Choroid plexus epithelial cell (primary cell): ENCODE measurements around the gene AOPEP.

Experiments used
- DNase-seq: peaks from one replicate; pipeline ENCODE4 v3.0.0-alpha.2; 2010; ENCODE audit warnings: low read depth
- H3K4me3 ChIP-seq: 2 replicates; pipeline ENCODE4 v1.5.1; 2011; ENCODE audit warnings: low read depth, mild to moderate bottlenecking, control low read depth, low read length, moderate library complexity
- CTCF ChIP-seq: conservative IDR thresholded peaks from 2 replicates; pipeline ENCODE4 v1.5.1; 2011; ENCODE audit warnings: low read depth, mild to moderate bottlenecking, control low read depth, inconsistent platforms, low read length, moderate library complexity

The AOPEP gene

GRCh38 chr9:94700445-94700844 lies 26.1 kb upstream of the AOPEP start:
- no peak overlapping the region for H3K4me3 ChIP-seq
- no peak for TF ChIP-seq CTCF
- peak; percentile 10 for DNase-seq

GRCh38 chr9:94703488-94704140 lies 22.9 kb upstream of the AOPEP start:
- H3K4me3 ChIP-seq: no peak overlapping the region
- TF ChIP-seq CTCF: no peak
- DNase-seq: no peak

- no peak overlapping the region for H3K4me3 ChIP-seq
- DNase-seq: no peak
- TF ChIP-seq CTCF: no peak
Observed at GRCh38 chr9:94705162-94705702, 21.3 kb upstream of the AOPEP start.

- no peak for DNase-seq
- no peak overlapping the region for H3K4me3 ChIP-seq
- TF ChIP-seq CTCF: no peak
Observed at GRCh38 chr9:94706922-94707321, 19.6 kb upstream of the AOPEP start.

GRCh38 chr9:94713436-94714215 lies 12.9 kb upstream of the AOPEP start:
- H3K4me3 ChIP-seq: no peak overlapping the region
- TF ChIP-seq CTCF: no peak
- no peak for DNase-seq

- DNase-seq: peak; percentile 51
- no peak for TF ChIP-seq CTCF
Observed at GRCh38 chr9:94714494-94714893, 12.0 kb upstream of the AOPEP start.

More at GRCh38 chr9:94714494-94714893, 12.0 kb upstream of the AOPEP start:
- H3K4me3 ChIP-seq: no peak overlapping the region
